Measurements from ENCODE around the gene PDHX.
A peak's percentile ranks its signal among the peaks of the same experiment; 100 is the strongest.

PDHX gene

DNA sequence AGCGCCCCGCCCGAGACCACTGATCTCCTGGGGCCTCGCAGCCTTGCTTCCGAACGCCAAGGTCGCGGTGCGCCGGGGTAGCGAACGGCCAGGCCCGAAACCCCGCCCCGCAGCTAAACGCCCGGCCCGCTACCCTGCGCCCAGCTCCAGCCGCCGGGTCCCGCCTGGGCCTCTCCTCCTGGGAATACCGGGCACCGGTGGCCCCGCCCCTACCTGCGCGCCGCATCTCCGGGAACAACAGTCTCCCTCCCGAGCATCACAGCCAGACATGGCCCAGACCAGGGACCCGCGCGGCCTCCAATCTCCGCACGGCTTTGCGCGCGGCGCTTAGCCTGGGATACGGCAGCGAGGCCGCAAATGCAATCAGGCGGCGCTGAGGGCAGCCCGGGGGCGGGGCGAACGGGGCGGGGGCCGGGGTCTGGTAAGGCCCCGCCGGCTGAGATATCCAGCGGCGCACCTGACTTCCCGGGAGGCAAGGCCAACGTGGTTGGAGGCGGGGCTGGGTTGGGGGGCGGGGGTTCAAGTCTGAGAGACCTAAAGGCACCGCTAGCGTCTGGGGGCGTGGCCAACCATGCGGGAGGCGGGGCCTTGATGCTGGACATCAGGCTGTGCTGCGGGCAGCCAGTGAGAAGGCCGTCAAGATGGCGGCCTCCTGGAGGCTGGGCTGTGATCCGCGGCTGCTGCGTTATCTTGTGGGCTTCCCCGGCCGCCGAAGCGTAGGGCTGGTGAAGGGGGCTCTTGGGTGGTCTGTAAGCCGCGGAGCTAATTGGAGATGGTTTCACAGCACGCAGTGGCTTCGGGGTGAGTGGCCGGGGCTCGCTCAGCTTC lies at the start of gene PDHX, which contains the start of gene APIP:
PDHX (plus strand) TSS at position 604 of the 828 bp plus-strand sequence; CDS start at position 642, 38 bp downstream.
APIP (minus strand) TSS at position 365 of the 828 bp plus-strand sequence; CDS start at position 270, 95 bp downstream.
- H3K9ac ChIP-seq (ENCODE audit: low read depth, low read length), result peak within 1 kb of the TSS; percentile 90
- H3K79me2 ChIP-seq (ENCODE audit: insufficient read depth, low read length), result peaks cover 69% of the 10 kb centered on the region
- peak within 1 kb of the TSS; percentile 94 for H3K4me2 ChIP-seq (ENCODE audit: insufficient read depth, low read length)
- no peaks in the 10 kb centered on the region for H3K27me3 ChIP-seq (ENCODE audit: insufficient read depth, low read length, poor library complexity)
- H3K9me3 ChIP-seq (ENCODE audit: insufficient read depth, low read length, severe bottlenecking), result no peaks in the 10 kb centered on the region
- peaks cover 16% of the 10 kb centered on the region for H3K36me3 ChIP-seq (ENCODE audit: insufficient read depth, low read length)
- peak within 1 kb of the TSS; percentile 91 for H3K27ac ChIP-seq (ENCODE audit: low read length)
- peak within 1 kb of the TSS; percentile 93 to 94 for H3K4me3 ChIP-seq (ENCODE audit: low read depth in 1 of 2, low read length in 2 of 2)
- H3K4me1 ChIP-seq (ENCODE audit: insufficient read depth, low read length), result peaks cover 38% of the 10 kb centered on the region
- TF ChIP-seq EZH2 (IDR thresholded peaks at IDR 0.05; ENCODE audit: borderline replicate concordance, low read depth, low read length, severe bottlenecking), result no peak
- no peak for TF ChIP-seq CTCF (IDR thresholded peaks at IDR 0.05; ENCODE audit: borderline replicate concordance, extremely low read depth, low read length, poor library complexity, severe bottlenecking)
- no peaks in the 10 kb centered on the region for H4K20me1 ChIP-seq (ENCODE audit: insufficient read depth, low read length)
- peak within 1 kb of the TSS; percentile 92 for H2AFZ ChIP-seq (ENCODE audit: low read depth, low read length)
- ATAC-seq (ENCODE audit: insufficient read depth, low read depth) (peak; percentile 88), DNase-seq (peak; percentile 98)

GRCh38 chr11:34869425-34869824 lies 47.0 kb upstream of the PDHX start:
- TF ChIP-seq CTCF (IDR thresholded peaks at IDR 0.05; ENCODE audit: borderline replicate concordance, extremely low read depth, low read length, poor library complexity, severe bottlenecking) (peak; percentile 36), EZH2 (IDR thresholded peaks at IDR 0.05; ENCODE audit: borderline replicate concordance, low read depth, low read length, severe bottlenecking) (no peak)
- H3K4me2 ChIP-seq (ENCODE audit: insufficient read depth, low read length), result no peak overlapping the region
- no peaks in the 10 kb centered on the region for H3K27me3 ChIP-seq (ENCODE audit: insufficient read depth, low read length, poor library complexity)
- no peak overlapping the region for H3K27ac ChIP-seq (ENCODE audit: low read length)
- no peaks in the 10 kb centered on the region for H3K36me3 ChIP-seq (ENCODE audit: insufficient read depth, low read length)
- H3K9me3 ChIP-seq (ENCODE audit: insufficient read depth, low read length, severe bottlenecking), result no peaks in the 10 kb centered on the region
- 0 out of 3 replicates have a peak, but pooled peaks have one; percentile 49 for ATAC-seq (ENCODE audit: insufficient read depth, low read depth)
- no peak for DNase-seq
- H4K20me1 ChIP-seq (ENCODE audit: insufficient read depth, low read length), result no peaks in the 10 kb centered on the region
- H3K4me3 ChIP-seq (ENCODE audit: low read depth in 1 of 2, low read length in 2 of 2), result no peak overlapping the region
- no peaks in the 10 kb centered on the region for H3K4me1 ChIP-seq (ENCODE audit: insufficient read depth, low read length)
- H2AFZ ChIP-seq (ENCODE audit: low read depth, low read length), result no peak overlapping the region
- H3K9ac ChIP-seq (ENCODE audit: low read depth, low read length), result no peak overlapping the region
- H3K79me2 ChIP-seq (ENCODE audit: insufficient read depth, low read length), result no peaks in the 10 kb centered on the region

- ATAC-seq (ENCODE audit: insufficient read depth, low read depth) (no peak), DNase-seq (no peak)
- Histone ChIP-seq H3K4me3 (ENCODE audit: low read depth in 1 of 2, low read length in 2 of 2) (no peak overlapping the region), H3K9me3 (ENCODE audit: insufficient read depth, low read length, severe bottlenecking) (no peaks in the 10 kb centered on the region), H3K27me3 (ENCODE audit: insufficient read depth, low read length, poor library complexity) (no peaks in the 10 kb centered on the region), H4K20me1 (ENCODE audit: insufficient read depth, low read length) (no peaks in the 10 kb centered on the region), H3K36me3 (ENCODE audit: insufficient read depth, low read length) (no peaks in the 10 kb centered on the region), H3K9ac (ENCODE audit: low read depth, low read length) (no peak overlapping the region), H3K27ac (ENCODE audit: low read length) (no peak overlapping the region), H2AFZ (ENCODE audit: low read depth, low read length) (no peak overlapping the region), H3K4me2 (ENCODE audit: insufficient read depth, low read length) (no peak overlapping the region), H3K79me2 (ENCODE audit: insufficient read depth, low read length) (no peaks in the 10 kb centered on the region), H3K4me1 (ENCODE audit: insufficient read depth, low read length) (no peaks in the 10 kb centered on the region)
- TF ChIP-seq CTCF (IDR thresholded peaks at IDR 0.05; ENCODE audit: borderline replicate concordance, extremely low read depth, low read length, poor library complexity, severe bottlenecking), result no peak
- TF ChIP-seq EZH2 (IDR thresholded peaks at IDR 0.05; ENCODE audit: borderline replicate concordance, low read depth, low read length, severe bottlenecking), result no peak
Observed at GRCh38 chr11:34870548-34871196, 45.7 kb upstream of the PDHX start.

All from DND-41 (cell line).